GM19043 (cell line): Measurements from ENCODE around the gene NAALADL2.
"Not testable (repeated sequence)": the region's sequence is repeated elsewhere in the genome, so short reads cannot be mapped to it uniquely, and the experiment has no call there.

ENCODE experiments used
- ATAC-seq: cut with Tn5 transposase; IDR thresholded peaks from one replicate; pipeline ENCODE4 v1.9.1; 2021; ENCODE audit warnings: low read depth; ENCODE audit not compliant: unreplicated experiment

Gene NAALADL2

DNA sequence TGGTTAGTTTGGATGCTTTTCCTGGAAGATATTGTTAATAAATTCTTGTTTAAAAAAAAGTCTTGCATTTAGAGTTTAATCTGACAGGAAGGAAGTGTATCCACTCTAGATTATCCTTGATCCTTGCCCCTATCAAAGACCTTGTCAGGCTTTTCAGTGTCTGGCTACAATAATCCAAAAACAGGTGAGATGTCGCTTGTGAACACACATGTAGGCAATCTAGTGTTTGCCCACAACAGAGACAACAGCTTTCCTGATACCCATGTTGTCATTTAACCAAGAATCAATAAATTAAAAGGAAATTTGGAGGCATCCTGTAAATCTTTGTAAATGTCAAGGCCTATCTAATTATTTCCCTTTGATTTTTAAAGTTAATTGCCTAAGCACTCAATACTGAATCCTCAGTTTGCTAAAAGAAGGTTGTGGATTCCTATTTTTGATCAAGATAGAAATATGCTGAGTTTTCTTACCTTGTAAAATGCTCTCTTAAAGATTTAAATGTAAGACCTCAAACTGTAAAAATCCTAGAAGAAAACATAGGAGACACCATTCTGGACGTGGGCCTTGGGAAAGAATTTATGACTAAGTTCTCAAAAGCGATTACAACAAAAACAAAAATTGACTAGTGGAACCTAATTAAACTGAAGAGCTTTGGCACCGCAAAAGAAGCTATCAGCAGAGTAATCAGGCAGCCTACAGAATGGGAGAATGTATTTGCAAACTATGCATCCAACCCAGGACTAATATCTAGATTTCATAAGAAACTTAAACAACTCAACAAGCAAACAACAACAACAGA, 207.7 kb downstream of the NAALADL2 start:
- no peak for ATAC-seq

DNA sequence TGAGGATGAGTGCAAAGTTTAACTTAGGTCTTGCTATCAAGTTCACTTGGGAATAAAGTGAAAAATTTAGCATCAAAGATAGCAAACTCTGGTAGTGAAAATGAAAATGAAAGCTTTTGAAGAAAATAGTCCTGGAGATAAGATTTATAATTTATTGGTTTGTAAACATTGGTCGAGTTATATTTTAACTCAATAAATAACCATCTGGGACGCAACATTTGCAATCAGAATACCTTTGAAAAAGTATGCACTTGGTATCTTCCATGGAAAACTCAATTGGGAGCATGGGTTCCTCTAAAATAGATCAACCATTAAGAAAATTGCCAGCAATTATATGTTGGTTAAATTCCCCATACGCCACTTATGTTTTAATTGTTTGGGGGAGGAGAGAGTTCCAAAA, 209.5 kb downstream of the NAALADL2 start:
- ATAC-seq = no peak

DNA sequence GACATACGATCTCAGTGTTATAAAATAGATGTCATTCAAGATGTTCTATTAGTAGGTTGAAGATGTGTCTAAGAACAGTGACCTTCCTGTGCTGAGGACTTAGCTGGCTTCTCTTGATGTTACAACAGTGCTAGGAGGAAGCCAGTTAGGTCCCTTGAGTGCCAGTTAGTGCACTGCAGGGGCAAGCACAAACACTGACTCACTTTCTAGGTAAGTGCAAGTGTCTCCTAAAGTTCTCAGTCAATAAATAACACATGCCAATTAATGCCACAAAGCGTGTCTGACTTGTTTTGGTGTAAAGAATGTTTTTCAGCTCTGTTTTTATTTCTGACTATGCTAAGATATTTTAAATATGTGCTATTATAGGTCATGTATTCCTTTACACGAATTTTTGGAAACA, 211.8 kb downstream of the NAALADL2 start:
- ATAC-seq = no peak

DNA sequence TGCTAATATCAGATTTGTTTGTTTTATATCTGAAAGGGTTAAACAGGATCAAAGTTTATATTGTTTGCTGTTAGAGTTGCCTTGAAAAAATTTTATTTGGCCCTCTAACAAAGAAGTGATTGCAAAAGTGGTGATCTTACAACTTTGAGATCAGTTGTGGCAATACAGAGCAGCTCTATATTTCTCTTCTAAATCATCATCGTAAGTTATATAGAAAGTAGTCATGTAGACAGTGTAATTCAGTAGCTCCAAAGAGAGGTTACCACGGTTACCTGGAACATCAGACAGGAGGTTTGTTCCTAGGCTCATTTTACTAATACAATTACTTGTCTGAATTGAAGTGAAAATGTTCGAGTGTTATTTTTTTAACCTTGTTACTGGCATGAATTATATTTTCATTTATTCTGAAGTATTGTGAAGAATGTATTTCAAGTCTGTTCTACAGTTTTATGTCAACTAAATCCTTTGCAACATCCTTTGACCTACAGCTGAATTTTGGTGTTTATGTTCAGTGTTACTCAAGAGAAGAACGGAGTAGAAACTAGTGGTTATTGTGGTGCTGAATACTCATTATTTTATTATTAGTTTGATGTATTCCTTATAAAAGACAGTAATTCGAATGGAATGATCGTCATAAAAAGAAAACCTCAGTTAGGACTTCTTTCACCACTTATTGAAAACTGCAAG, 214.2 kb downstream of the NAALADL2 start:
- no peak for ATAC-seq

DNA sequence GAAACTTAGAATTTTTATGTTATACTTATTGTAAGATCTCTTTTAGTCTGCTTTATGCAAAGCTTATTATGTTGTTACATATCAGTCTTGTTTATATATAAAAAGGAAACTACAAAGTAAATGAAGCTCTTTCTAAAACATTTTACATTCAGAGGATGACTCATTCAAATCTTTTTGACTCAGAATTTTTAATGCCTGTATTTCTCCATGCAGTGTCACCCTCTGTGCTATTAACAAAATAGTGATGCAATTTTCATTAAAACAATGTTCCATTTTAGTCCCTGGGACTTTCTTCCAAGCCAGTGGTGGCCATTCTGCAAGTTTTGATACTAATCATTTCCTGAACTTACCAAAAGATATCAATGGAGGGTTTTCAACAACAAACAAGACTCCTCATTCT, 216.1 kb downstream of the NAALADL2 start:
- no peak for ATAC-seq

DNA sequence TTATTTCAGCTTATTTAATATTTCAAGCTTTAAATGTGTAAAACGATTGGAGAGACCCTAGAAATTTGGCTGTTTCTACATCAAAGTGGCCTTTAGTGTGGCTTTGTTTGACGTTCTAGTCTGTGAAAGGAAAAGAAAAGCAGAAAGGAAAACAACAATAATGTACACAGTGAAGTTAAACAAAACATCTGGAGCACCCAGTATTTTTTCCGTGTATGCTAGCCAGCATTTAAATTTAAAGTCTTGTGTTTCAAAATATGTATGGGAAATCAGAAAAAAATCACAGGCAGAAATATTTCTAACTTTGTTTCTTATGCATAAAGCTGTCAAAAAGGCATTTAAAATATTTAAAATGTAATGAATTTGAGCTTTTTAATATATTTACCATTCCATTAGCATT, 218.1 kb downstream of the NAALADL2 start:
- ATAC-seq = no peak

DNA sequence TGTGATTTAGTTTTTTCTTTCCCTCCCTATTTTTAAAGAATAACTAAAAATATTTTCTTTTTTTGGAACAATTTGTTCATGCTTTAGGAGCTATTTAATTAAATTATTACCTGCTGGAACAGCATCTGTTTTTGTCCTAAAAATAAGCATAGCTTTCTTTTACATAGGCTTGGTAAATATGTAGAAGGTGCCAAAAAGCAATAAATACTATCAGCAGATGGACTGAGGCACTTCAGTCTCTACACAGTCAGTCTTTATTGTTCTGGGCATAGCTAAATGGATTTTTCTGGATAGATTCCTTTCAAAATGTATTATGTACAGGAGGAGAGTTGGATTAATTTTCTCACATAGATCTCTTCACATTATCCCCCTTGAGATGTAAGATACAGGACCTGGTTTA, 223.5 kb downstream of the NAALADL2 start:
- ATAC-seq = no peak

DNA sequence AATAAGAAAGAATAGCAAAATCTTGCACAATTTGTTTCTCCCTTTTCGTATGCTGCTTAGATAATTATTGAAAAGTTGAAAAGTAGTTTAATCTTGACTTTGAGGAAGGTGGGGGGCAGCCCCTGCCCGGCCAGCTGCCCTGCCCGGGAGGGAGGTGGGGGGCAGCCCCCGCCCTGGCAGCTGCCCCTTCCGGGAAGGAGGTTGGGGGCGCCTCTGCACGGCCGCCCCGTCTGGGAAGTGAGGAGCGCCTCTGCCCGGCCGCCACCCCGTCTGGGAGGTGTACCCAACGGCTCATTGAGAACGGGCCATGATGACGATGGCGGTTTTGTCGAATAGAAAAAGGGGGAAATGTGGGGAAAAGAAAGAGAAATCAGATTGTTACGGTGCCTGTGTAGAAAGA, 228.0 kb downstream of the NAALADL2 start:
- ATAC-seq = not testable (repeated sequence)

DNA sequence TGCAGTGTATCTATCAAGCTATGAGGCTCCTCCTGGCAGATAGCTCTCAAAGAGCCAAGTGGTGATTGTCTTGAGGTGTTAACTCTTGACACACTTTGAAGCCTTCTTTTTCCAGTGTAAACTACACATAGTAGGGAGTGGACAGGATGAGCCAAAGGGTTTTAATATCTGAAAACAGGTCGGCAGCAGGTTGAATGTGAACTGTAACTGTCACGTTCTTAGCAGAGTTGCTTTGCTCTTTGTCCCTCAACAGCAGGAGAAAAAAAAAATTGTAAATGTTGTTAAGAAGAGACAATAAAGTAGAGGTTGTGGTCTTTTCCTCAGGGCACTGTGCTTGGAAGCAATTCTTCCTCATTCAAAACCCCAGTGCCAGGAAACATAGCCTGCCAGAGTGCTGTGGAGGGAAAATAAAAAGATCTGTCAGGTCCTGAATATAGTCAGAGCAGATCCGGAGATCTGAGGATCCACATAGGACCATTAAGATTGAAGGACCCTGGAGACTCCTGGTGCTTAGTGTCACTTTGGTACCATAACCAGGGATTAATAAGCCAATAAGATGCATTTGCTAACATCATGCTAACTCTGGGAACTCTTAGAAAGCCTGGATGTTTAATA, 229.7 kb downstream of the NAALADL2 start:
- ATAC-seq = no peak

DNA sequence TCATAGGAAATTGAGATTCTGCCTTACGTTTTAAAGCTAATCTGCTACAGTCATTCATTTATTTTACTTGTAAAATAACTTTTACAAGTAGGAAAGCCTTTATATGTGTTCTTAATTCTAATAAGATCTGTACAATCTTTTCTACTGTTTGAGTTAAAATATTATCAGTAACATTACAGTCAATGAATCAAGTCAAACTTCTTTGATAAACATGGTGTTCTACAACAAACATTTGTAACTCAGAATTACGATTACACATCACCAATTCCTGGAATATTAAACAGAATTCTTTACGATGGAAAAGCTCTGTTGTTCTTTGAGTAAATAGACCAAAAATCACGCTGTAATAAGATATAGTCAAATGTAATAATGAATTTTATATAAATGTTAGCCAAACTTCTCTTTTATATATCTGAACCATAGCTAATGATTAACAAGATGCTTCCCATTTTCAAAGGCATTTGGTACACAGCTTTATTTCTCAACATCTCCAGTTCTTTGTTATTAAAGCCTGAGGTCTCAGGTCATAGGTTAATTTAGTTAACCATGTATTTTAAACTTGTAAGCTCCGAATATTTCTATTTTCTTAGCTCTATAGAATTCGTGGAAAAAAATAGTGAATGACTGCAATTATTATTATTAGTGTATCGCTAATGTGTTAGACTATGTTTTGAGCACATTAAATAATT, 232.4 kb downstream of the NAALADL2 start:
- ATAC-seq = no peak

DNA sequence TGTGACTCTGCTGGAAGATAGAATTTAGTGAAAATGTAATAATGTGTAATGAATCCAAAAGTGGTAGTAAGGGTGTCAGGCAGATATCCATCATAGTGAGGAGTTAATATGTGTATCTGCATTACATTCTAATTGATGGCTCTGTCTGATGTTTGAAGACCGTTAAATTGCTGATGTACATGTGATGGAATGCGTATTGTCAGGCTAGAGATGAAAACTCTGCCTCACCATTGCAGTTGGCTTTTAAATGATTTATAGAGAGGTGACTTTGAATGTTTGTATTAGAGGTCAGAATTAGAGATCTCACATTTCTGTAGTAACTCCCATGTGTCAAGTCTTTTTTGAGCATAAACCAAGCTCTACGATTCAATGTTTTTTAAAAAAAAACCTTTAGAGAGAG, 234.6 kb downstream of the NAALADL2 start:
- ATAC-seq = no peak

DNA sequence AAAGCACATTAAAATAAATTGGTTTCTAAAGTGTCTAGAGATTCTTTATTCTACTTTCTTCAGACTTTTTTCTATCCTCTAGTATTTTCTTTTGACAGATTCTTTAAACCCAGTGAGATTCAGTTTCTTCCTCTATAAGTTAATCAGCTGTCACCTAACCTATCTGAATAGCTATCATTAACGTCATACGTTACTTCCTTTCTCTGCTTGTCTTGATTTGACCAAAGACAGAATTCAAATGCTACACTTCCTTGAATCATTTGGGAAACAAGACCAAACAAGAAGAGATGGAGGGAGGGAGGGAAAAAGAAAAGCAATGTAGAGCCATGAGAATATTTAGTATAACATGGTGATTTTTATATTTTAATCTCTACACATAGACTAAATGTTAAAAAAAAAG, 235.2 kb downstream of the NAALADL2 start:
- ATAC-seq = no peak

DNA sequence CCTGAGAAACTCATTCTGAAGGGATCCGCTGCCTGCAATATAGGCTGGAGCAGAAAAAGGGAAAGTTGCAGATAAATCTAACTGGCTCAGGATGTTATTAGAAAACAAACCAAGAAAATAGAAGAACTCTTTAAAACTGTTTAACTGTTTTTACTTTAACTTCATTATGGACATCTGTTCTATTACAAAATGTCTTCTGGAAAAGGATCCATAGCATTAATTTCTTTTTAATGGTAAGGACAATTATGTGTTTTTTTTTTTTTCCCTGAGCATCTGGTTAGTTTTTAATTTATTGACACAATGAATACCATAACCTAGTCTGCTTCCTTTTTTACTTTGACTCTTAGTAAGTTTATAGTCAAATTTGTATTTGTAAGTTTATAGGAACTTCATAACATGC, 239.5 kb downstream of the NAALADL2 start:
- no peak for ATAC-seq

DNA sequence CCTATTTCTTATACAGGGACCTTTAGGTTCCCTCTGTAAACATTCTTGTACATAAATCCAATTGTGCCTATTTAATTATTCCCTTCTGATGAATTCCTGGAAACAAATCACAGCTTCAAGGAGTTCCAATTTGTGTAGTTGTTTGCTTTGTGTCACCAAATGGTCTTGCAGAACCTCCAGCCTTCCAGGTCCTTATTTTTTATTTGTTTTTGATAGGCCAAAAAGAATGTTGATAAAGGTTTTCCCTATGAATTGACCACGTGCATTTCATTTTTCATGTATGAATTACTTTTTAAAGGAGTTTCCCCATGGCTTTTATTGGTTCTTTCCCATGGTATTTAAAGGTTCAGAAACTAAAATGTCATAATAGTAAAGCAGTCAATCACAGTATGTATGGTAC, 243.0 kb downstream of the NAALADL2 start:
- ATAC-seq = no peak

DNA sequence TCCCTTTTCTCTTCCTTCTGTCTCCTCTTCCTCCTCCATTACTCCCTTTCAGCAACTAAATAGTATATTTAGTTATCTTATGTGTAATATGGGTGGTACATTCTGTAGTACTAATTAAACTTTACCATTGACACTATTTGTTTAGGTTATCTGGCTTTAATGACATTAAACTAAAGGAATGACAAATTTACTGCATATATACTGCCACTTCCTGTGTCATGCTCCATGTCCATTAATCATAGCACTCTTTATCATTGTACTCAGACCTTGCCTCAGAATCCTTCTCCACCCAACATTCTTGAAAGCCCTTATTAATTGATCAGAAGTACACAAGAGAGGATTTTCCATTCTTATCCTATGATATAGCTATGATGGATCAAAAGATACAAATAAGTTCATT, 244.2 kb downstream of the NAALADL2 start:
- no peak for ATAC-seq

DNA sequence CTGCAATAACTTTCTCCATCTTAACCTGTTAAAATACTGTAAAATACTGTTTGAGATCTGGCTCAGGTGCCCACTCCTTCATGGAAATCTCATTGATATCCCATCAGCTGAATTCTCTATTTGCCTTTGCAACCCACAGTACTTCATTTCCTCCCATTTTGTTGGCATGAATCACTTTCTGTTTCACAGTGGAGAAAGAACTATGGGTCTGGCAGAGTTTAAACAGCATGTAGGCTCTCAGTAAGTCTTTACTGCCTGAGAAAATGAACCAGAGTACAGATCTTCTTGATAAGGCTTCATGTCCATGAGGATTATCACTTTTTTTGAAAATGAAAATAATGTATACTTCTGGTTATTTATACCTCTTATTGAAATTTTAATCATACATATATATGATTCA, 245.9 kb downstream of the NAALADL2 start:
- ATAC-seq = no peak

DNA sequence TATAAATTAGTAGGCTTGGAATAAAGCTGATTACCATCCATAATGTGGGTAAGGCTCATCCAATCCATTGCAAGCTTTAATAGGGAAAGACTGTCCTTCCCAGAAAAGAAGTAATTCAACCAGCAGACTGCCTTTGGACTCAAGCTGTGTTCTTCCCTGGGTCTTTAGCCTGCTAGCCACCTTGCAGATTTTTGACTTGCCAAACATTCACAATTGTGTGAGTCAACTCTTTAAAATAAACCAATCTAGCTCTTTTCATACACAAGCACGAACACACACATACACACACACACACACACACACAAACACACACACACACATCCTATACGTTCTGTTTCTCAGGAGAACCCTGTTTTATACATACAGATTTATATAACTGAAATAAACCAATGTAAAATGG, 248.1 kb downstream of the NAALADL2 start:
- no peak for ATAC-seq

DNA sequence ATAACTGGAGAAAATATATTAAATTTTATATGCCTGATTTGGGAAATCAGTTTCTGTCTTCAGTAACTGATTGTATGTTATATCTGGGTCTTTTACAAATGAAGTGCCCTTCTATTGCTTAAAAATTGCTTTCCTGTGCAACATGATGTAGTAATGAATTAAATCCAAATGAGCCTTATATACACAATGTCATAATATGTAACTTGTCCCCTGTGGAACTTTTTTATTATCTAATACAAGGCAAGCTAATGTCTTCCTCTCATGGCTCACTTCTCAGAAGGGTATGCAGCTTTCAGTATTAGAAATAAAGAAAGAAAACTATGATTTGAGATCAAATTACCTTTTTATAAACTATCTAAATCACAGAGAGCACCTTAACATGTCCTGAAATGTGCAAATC, 248.9 kb downstream of the NAALADL2 start:
- no peak for ATAC-seq

DNA sequence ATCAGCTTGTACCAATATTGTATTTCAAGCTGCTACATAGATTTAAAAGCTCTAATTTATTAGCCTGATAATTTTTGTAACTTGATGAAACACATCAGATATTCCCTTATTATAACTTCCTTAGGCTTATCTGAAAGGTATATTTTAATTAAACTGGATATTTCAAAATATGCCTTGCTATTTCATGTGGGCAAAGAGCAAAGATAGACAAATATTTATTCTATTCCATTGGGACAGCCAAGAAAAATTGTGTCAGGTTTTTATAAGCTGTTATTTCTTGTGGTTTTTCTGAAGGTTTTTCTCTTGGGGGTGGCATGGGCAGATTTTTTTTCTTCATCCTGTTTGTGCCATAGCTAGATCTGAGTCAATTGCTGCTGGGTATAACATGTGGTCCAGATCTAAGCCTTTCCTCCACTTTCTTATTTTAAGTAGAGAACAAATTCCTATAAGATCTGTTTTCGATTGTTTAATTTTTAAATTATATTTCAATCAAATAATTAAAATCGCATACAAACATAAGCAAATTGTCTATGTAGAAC, 249.5 kb downstream of the NAALADL2 start:
- ATAC-seq = no peak

DNA sequence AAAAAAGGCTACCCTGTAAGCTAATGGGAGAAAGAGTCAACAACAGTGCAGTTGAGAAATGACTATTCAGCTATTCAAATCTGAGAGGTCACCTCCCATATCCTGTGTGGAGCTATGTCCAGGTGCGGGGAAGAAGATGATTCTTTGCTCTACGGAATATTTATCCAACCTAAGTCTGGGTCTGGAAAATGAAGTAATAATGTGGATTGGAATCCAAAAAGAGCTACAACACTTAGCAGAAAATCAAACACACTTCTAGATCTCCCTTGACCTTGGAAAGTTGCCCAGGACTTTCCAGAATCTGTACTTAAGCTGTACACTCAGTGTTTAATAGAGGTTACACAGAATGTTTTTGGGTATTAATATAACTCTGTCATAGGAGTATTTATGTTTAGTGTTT, 251.9 kb downstream of the NAALADL2 start:
- ATAC-seq = no peak

DNA sequence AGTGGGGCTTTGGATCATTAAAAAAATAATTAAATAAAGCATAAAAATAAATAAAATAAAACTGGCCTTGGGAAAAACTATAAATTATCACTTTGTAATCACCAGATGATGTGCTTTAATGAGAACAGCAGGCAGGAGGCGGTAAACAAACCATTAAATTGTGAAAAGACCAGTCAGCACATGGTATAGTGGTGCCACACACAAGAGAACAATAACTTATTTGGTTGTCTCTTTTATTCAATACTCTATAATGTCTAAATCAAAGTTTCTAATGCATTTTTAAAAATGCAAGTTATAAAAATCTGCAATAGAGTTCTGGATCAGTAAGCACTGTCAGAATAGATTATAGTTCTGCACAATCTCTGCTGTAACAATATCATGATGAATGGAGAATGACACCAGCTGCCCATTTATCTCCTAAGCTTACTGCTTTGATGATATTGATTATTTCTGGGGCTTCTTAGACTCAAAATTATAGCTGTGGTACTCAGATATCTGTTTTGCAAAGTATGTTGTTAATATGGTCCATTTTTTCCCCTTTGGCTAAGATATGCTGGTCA, 259.3 kb downstream of the NAALADL2 start:
- ATAC-seq = no peak
